GM21825 (cell line): ENCODE data around the gene MTCH1.
"Not testable (repeated sequence)": the region's sequence is repeated elsewhere in the genome, so short reads cannot be mapped to it uniquely, and the experiment has no call there.

Experiments used
- ATAC-seq: cut with Tn5 transposase; IDR thresholded peaks from one replicate; pipeline ENCODE4 v1.9.1; 2021; ENCODE audit warnings: mild to moderate bottlenecking, moderate library complexity; ENCODE audit not compliant: unreplicated experiment

MTCH1 gene

GRCh38 chr6:36997811-36998722 is 12.1 kb upstream of the MTCH1 start:
- ATAC-seq = no peak

GRCh38 chr6:36990401-36990800 is 4.4 kb upstream of the MTCH1 start:
- ATAC-seq = not testable (repeated sequence)

- ATAC-seq = no peak
Measured at GRCh38 chr6:36989264-36989663, 3.3 kb upstream of the MTCH1 start.

- ATAC-seq = no peak
Measured at GRCh38 chr6:36986704-36987047, 680 bp upstream of the MTCH1 start.

GRCh38 chr6:36985417-36985807 is 584 bp downstream of the MTCH1 start:
- ATAC-seq = no peak

GRCh38 chr6:36984581-36985416 is 1.2 kb downstream of the MTCH1 start:
- no peak for ATAC-seq

- no peak for ATAC-seq
Measured at GRCh38 chr6:36983538-36983937, 2.5 kb downstream of the MTCH1 start.

GRCh38 chr6:36980876-36981619 is 4.9 kb downstream of the MTCH1 start:
- no peak for ATAC-seq

GRCh38 chr6:36980129-36980528 is 5.9 kb downstream of the MTCH1 start:
- no peak for ATAC-seq

- ATAC-seq = no peak
Measured at GRCh38 chr6:36979347-36979742, 6.7 kb downstream of the MTCH1 start.

GRCh38 chr6:36978421-36979346 is 7.3 kb downstream of the MTCH1 start:
- ATAC-seq = no peak

GRCh38 chr6:36977470-36977941 is 8.5 kb downstream of the MTCH1 start:
- no peak for ATAC-seq

GRCh38 chr6:36976931-36977330 is 9.1 kb downstream of the MTCH1 start:
- ATAC-seq = no peak

- ATAC-seq = no peak
Measured at GRCh38 chr6:36976509-36976908, 9.5 kb downstream of the MTCH1 start.

- no peak for ATAC-seq
Measured at GRCh38 chr6:36976007-36976264, 10.1 kb downstream of the MTCH1 start.

- no peak for ATAC-seq
Measured at GRCh38 chr6:36975231-36976006, 10.6 kb downstream of the MTCH1 start.

GRCh38 chr6:36973647-36974046 is 12.3 kb downstream of the MTCH1 start:
- ATAC-seq = no peak

- ATAC-seq = no peak
Measured at GRCh38 chr6:36973190-36973589, 12.8 kb downstream of the MTCH1 start.

GRCh38 chr6:36971921-36972673 is 13.9 kb downstream of the MTCH1 start:
- no peak for ATAC-seq
